Measurements from ENCODE around the gene HOXC9.

HOXC9 gene

GRCh38 chr12:54000116-54001114 is at the start of gene HOXC9:
TSS of gene HOXC9 (plus strand) at chr12:54000161. CDS start at chr12:54000189, 28 bp downstream.
- no peak for DNase-seq (ENCODE audit: low spot score)

GRCh38 chr12:53950437-53950773 is 49.6 kb upstream of the HOXC9 start:
- DNase-seq (ENCODE audit: low spot score) = no peak

GRCh38 chr12:53950789-53951576 is 49.0 kb upstream of the HOXC9 start:
- DNase-seq (ENCODE audit: low spot score) = no peak

GRCh38 chr12:53951577-53952334 is 48.2 kb upstream of the HOXC9 start:
- peak; percentile 25 for DNase-seq (ENCODE audit: low spot score)

- DNase-seq (ENCODE audit: low spot score) = peak; percentile 52
Observed at GRCh38 chr12:53952335-53952694, 47.6 kb upstream of the HOXC9 start.

GRCh38 chr12:53952871-53953734 is 46.9 kb upstream of the HOXC9 start:
- DNase-seq (ENCODE audit: low spot score) = no peak

- DNase-seq (ENCODE audit: low spot score) = no peak
Observed at GRCh38 chr12:53953831-53954693, 45.9 kb upstream of the HOXC9 start.

GRCh38 chr12:53954694-53955035 is 45.3 kb upstream of the HOXC9 start, which contains the start of gene HOXC12:
TSS of gene HOXC12 (plus strand) at chr12:53954903. CDS start at chr12:53954930, 27 bp downstream.
- DNase-seq (ENCODE audit: low spot score) = no peak

- peak; percentile 60 for DNase-seq (ENCODE audit: low spot score)
Observed at GRCh38 chr12:53955036-53955775, 44.8 kb upstream of the HOXC9 start.

- no peak for DNase-seq (ENCODE audit: low spot score)
Observed at GRCh38 chr12:53955776-53956250, 44.1 kb upstream of the HOXC9 start.

- DNase-seq (ENCODE audit: low spot score) = no peak
Observed at GRCh38 chr12:53956251-53956887, 43.6 kb upstream of the HOXC9 start.

GRCh38 chr12:53956914-53957536 is 42.9 kb upstream of the HOXC9 start:
- DNase-seq (ENCODE audit: low spot score) = no peak

GRCh38 chr12:53958128-53958527 is 41.8 kb upstream of the HOXC9 start:
- DNase-seq (ENCODE audit: low spot score) = no peak

- DNase-seq (ENCODE audit: low spot score) = no peak
Observed at GRCh38 chr12:53959314-53959713, 40.6 kb upstream of the HOXC9 start.

- no peak for DNase-seq (ENCODE audit: low spot score)
Observed at GRCh38 chr12:53960187-53961024, 39.6 kb upstream of the HOXC9 start.

GRCh38 chr12:53961025-53961761 is 38.8 kb upstream of the HOXC9 start:
- no peak for DNase-seq (ENCODE audit: low spot score)

GRCh38 chr12:53963005-53963404 is 37.0 kb upstream of the HOXC9 start:
- no peak for DNase-seq (ENCODE audit: low spot score)

All from D341Med (cell line).